Liver (tissue), 9 donors: ENCODE results near the gene TNF. TPM values are rescaled to one million over a fixed set of nuclear protein-coding genes. Genes with fewer than 3 reads are reported as not detected.

Source experiments
- DNase-seq: peaks from one replicate; pipeline ENCODE4 v3.0.0-alpha.2; 2017; ENCODE audit warnings: low spot score
- H3K27ac ChIP-seq, 2 donors: one replicate each; pipeline ENCODE4 v1.7.0; 2013; ENCODE audit warnings: inconsistent platforms in 2 of 2, low read length in 2 of 2, control low read depth in 1 of 2, low read depth in 1 of 2, mild to moderate bottlenecking in 1 of 2
- H3K27me3 ChIP-seq, 4 donors: one replicate each; pipeline versions ENCODE4 v1.6.1 to v1.7.0; 2013; ENCODE audit warnings: low read length in 3 of 4, inconsistent platforms in 1 of 4, mild to moderate bottlenecking in 1 of 4, moderate library complexity in 1 of 4; ENCODE audit not compliant: control insufficient read depth in 4 of 4, insufficient read depth in 4 of 4
- H3K36me3 ChIP-seq, 4 donors: one replicate each; pipeline versions ENCODE4 v1.6.1 to v1.7.0; 2013; ENCODE audit warnings: low read length in 3 of 4, mild to moderate bottlenecking in 3 of 4, low read depth in 1 of 4, moderate library complexity in 1 of 4; ENCODE audit not compliant: control insufficient read depth in 4 of 4, insufficient read depth in 3 of 4
- H3K4me1 ChIP-seq, 4 donors: one replicate each; pipeline versions ENCODE4 v1.6.1 to v1.7.0; 2013; ENCODE audit warnings: low read length in 3 of 4, mild to moderate bottlenecking in 3 of 4, moderate library complexity in 1 of 4; ENCODE audit not compliant: control insufficient read depth in 4 of 4, insufficient read depth in 4 of 4
- H3K4me3 ChIP-seq, 3 donors: one replicate each; pipeline versions ENCODE4 v1.6.1 to v1.7.0; 2013; ENCODE audit warnings: low read length in 3 of 3, control low read depth in 1 of 3, low read depth in 1 of 3, mild to moderate bottlenecking in 1 of 3
- H3K9ac ChIP-seq, 2 donors: one replicate each; pipeline ENCODE4 v1.7.0; 2013; ENCODE audit warnings: low read length in 2 of 2, mild to moderate bottlenecking in 2 of 2, moderate library complexity in 2 of 2, control low read depth in 1 of 2, low read depth in 1 of 2
- H3K9me3 ChIP-seq, 4 donors: one replicate each; pipeline versions ENCODE4 v1.6.1 to v1.7.0; 2013; ENCODE audit warnings: low read length in 3 of 4; ENCODE audit not compliant: control insufficient read depth in 4 of 4
- FOXA1 ChIP-seq: IDR thresholded peaks from 2 replicates; pipeline ENCODE4 v1.6.1; 2016; ENCODE audit warnings: antibody characterized with exemption
- FOXA2 ChIP-seq: IDR thresholded peaks from 2 replicates; pipeline ENCODE4 v1.6.1; 2016; ENCODE audit warnings: antibody characterized with exemption
- GABPA ChIP-seq, 2 donors: IDR thresholded peaks in 1 of 2; conservative IDR thresholded peaks in 1 of 2; 2 replicates each; pipeline ENCODE4 v1.6.1; 2016; ENCODE audit warnings: antibody characterized with exemption in 2 of 2, mild to moderate bottlenecking in 1 of 2, moderate library complexity in 1 of 2
- HNF4A ChIP-seq, 2 donors: conservative IDR thresholded peaks; 2 replicates each; pipeline ENCODE4 v1.6.1; 2016; ENCODE audit warnings: antibody characterized with exemption in 2 of 2, mild to moderate bottlenecking in 2 of 2
- HNF4G ChIP-seq: IDR thresholded peaks from 2 replicates; pipeline ENCODE4 v1.6.1; 2016; ENCODE audit warnings: antibody characterized with exemption
- JUND ChIP-seq, 2 donors: IDR thresholded peaks; 2 replicates each; pipeline ENCODE4 v1.6.1; 2016; ENCODE audit warnings: antibody characterized with exemption in 2 of 2
- NR2F2 ChIP-seq: IDR thresholded peaks from 2 replicates; pipeline ENCODE4 v1.6.1; 2016; ENCODE audit warnings: antibody characterized with exemption
- RAD21 ChIP-seq, 2 donors: IDR thresholded peaks; 2 replicates each; pipeline ENCODE4 v1.6.1; 2016; ENCODE audit warnings: antibody characterized with exemption in 2 of 2, mild to moderate bottlenecking in 2 of 2
- WGBS: extraction: QIAGEN DNeasy Blood & Tissue Kit; methylation state at CpG from one replicate; pipeline ENCODE4 v1.1.7; 2013; 5-methylcytosine and 5-hydroxymethylcytosine counted together
- polyA plus RNA-seq, 2 donors: library from polyadenylated mRNA; stranded (reverse) in 1 of 2; unstranded in 1 of 2; fragments of 200-250 nt in 1 of 2; fragments of >200 nt in 1 of 2; fragmentation: Nextera tagmentation in 1 of 2; extraction: Ambion mirVana in 1 of 2; gene quantifications; one replicate each; pipeline versions ENCODE4 v1.2.1 to v1.2.3, GENCODE V29; 2013 to 2015
- total RNA-seq, 2 donors: library from RNA; depleted of rRNA; stranded (reverse); fragments of >200 nt; gene quantifications; one replicate each; pipeline ENCODE4 v1.2.3, GENCODE V29; 2014
- TF ChIP-seq, protein P1 (sequence below): IDR thresholded peaks from 2 replicates; pipeline ENCODE4 v1.6.1; 2016; ENCODE audit warnings: antibody characterized with exemption
- TF ChIP-seq, protein P2 (sequence below): IDR thresholded peaks from 2 replicates; pipeline ENCODE4 v1.6.1; 2016; ENCODE audit warnings: antibody characterized with exemption, mild to moderate bottlenecking
- TF ChIP-seq, protein P3 (sequence below): IDR thresholded peaks from 2 replicates; pipeline ENCODE4 v1.6.1; 2016; ENCODE audit warnings: antibody characterized with exemption
- donor health status: healthy.
- donor health status: healthy.
- donor health status: healthy.
- donor health status: healthy.
- donor health status: healthy.

The TNF gene
- total and polyA plus RNA-seq, 4 donors: 0.06 to 0.42 (median 0.19) TPM; not detected in 1

DNA sequence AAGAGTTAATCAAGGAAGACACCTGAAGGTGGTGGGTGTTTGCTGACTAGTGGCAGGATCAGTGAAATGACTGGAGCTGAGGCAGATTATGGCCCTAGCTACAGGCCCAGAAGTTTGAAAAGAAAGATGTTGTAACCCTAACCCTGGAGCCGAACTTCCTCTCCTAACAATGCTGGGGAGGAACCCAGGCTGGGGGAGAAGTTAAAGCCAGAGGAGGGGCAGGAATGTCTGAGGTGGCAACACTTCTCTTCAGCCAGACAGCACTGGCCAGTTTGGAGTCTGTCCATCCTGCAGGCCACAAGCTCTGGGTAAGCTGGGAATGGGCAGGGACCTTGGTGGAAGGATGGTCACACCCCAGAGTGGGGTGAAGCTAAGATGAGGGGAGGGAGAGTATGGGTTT lies 10.6 kb downstream of the TNF start, which contains the start of gene LST1:
Gene LST1, plus strand, starts transcription at position 270 of the 400 bp plus-strand sequence. CDS start 1,023 bp downstream, outside the sequence.
- H3K27ac ChIP-seq: peak within 1 kb of the TSS; percentile 48 to 54
- TF ChIP-seq JUND (IDR thresholded peaks at IDR 0.05) (no peak), FOXA1 (no peak), HNF4A (conservative IDR thresholded peaks at IDR 0.05) (no peak)
- TF ChIP-seq, protein P1, sequence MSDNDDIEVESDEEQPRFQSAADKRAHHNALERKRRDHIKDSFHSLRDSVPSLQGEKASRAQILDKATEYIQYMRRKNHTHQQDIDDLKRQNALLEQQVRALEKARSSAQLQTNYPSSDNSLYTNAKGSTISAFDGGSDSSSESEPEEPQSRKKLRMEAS: no peak
- TF ChIP-seq, protein P2, sequence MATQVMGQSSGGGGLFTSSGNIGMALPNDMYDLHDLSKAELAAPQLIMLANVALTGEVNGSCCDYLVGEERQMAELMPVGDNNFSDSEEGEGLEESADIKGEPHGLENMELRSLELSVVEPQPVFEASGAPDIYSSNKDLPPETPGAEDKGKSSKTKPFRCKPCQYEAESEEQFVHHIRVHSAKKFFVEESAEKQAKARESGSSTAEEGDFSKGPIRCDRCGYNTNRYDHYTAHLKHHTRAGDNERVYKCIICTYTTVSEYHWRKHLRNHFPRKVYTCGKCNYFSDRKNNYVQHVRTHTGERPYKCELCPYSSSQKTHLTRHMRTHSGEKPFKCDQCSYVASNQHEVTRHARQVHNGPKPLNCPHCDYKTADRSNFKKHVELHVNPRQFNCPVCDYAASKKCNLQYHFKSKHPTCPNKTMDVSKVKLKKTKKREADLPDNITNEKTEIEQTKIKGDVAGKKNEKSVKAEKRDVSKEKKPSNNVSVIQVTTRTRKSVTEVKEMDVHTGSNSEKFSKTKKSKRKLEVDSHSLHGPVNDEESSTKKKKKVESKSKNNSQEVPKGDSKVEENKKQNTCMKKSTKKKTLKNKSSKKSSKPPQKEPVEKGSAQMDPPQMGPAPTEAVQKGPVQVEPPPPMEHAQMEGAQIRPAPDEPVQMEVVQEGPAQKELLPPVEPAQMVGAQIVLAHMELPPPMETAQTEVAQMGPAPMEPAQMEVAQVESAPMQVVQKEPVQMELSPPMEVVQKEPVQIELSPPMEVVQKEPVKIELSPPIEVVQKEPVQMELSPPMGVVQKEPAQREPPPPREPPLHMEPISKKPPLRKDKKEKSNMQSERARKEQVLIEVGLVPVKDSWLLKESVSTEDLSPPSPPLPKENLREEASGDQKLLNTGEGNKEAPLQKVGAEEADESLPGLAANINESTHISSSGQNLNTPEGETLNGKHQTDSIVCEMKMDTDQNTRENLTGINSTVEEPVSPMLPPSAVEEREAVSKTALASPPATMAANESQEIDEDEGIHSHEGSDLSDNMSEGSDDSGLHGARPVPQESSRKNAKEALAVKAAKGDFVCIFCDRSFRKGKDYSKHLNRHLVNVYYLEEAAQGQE: no peak
- H3K4me3 ChIP-seq: peak within 1 kb of the TSS in 1 of 3 donors; percentile 2
- peaks cover 0 to 9% (median 3%) of the 10 kb centered on the region in 4 donors for H3K4me1 ChIP-seq
- DNase-seq: no peak
- no peaks in the 10 kb centered on the region for H3K9me3 ChIP-seq
- WGBS: 57% methylated on average over 1 of the region's 1 CpG
- no peaks in the 10 kb centered on the region for H3K36me3 ChIP-seq
- peak within 1 kb of the TSS in 1 of 2 donors; percentile 23 for H3K9ac ChIP-seq
- no peaks in the 10 kb centered on the region for H3K27me3 ChIP-seq

DNA sequence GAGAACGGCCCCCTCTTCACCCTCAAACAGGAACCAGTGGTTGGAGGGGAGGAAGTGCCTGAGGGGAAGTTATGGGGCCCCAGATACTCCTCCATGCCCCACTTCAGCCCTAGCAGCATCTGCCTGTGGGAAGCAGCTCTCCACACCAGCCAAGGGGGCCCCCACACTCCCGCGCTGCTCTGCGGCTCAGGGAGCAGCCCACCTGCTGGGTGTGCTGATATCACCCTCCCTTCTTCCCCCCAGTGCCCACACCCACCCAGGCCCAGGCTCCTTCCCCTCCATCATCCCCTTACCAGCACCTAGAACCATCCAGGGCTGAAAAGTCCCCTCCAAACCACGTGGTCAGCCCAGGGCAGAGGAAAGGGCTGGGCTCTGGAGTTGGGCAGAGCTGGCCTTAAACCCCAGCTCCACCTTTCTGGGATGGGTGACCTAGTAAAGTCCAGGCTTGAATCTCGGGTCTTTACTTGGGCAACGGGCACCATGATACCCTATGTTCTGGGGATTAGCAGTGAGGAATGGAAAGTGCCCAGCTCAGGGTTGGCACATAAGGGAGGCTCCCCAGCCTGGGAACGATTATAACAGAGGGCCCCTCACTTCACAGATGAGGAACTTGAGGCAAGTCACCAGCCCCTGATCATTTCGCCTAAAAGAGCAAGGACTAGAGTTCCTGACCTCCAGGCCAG lies 11.4 kb downstream of the TNF start:
- Histone ChIP-seq H3K36me3 (no peaks in the 10 kb centered on the region), H3K9ac (peak overlapping the region in 1 of 2 donors; percentile 23), H3K27ac (peak overlapping the region; percentile 48 to 54), H3K27me3 (no peaks in the 10 kb centered on the region), H3K4me3 (peak overlapping the region in 1 of 3 donors; percentile 2), H3K4me1 (peaks cover 0 to 6% (median 2%) of the 10 kb centered on the region in 4 donors), H3K9me3 (no peaks in the 10 kb centered on the region)
- no peak for TF ChIP-seq GABPA (IDR thresholded peaks at IDR 0.05 in 1 of 2, conservative IDR thresholded peaks at IDR 0.05 in 1 of 2)
- no peak for TF ChIP-seq FOXA1
- TF ChIP-seq HNF4G: no peak
- TF ChIP-seq RAD21 (IDR thresholded peaks at IDR 0.05): no peak
- TF ChIP-seq NR2F2: no peak
- TF ChIP-seq HNF4A (conservative IDR thresholded peaks at IDR 0.05): no peak
- TF ChIP-seq FOXA2: no peak
- TF ChIP-seq, protein P3, sequence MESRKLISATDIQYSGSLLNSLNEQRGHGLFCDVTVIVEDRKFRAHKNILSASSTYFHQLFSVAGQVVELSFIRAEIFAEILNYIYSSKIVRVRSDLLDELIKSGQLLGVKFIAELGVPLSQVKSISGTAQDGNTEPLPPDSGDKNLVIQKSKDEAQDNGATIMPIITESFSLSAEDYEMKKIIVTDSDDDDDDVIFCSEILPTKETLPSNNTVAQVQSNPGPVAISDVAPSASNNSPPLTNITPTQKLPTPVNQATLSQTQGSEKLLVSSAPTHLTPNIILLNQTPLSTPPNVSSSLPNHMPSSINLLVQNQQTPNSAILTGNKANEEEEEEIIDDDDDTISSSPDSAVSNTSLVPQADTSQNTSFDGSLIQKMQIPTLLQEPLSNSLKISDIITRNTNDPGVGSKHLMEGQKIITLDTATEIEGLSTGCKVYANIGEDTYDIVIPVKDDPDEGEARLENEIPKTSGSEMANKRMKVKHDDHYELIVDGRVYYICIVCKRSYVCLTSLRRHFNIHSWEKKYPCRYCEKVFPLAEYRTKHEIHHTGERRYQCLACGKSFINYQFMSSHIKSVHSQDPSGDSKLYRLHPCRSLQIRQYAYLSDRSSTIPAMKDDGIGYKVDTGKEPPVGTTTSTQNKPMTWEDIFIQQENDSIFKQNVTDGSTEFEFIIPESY: no peak
- 57% methylated on average over 9 of the region's 9 CpGs for WGBS
- no peak for DNase-seq
